Spinal cord (tissue), 10 donors: ENCODE measurements around the gene SCN4A. TPM values are rescaled to one million over a fixed set of nuclear protein-coding genes. Genes with fewer than 3 reads are reported as not detected.
"Not testable (repeated sequence)": the region's sequence is repeated elsewhere in the genome, so short reads cannot be mapped to it uniquely, and the experiment has no call there.

Experiments
- DNase-seq, 6 donors: peaks; one replicate each; pipeline versions ENCODE4 v3.0.0 to v3.0.0-alpha.2; 2013 to 2015; ENCODE audit warnings: low spot score in 6 of 6, low read depth in 4 of 6
- H3K27ac ChIP-seq: one replicate; pipeline ENCODE4 v1.5.1; 2013; ENCODE audit warnings: low read depth, low read length, control low read depth
- H3K27me3 ChIP-seq: one replicate; pipeline ENCODE4 v1.6.1; 2013; ENCODE audit warnings: low read length; ENCODE audit not compliant: control insufficient read depth, insufficient read depth
- H3K36me3 ChIP-seq: one replicate; pipeline ENCODE4 v1.6.1; 2013; ENCODE audit warnings: low read length; ENCODE audit not compliant: control insufficient read depth, insufficient read depth
- H3K4me1 ChIP-seq: one replicate; pipeline ENCODE4 v1.6.1; 2013; ENCODE audit warnings: low read length; ENCODE audit not compliant: control insufficient read depth, insufficient read depth
- H3K4me3 ChIP-seq: one replicate; pipeline ENCODE4 v1.5.1; 2013; ENCODE audit warnings: low read depth, low read length, control low read depth
- H3K9me3 ChIP-seq: one replicate; pipeline ENCODE4 v1.6.1; 2013; ENCODE audit warnings: low read length; ENCODE audit not compliant: control insufficient read depth, insufficient read depth
- WGBS: methylation state at CpG from one replicate; pipeline ENCODE4 v1.1.5; 2013; ENCODE audit warnings: missing lambda C conversion rate; ENCODE audit not compliant: insufficient coverage; 5-methylcytosine and 5-hydroxymethylcytosine counted together
- polyA plus RNA-seq, 2 donors: library from polyadenylated mRNA; unstranded; fragments of 120-200 nt; gene quantifications; one replicate each; pipeline ENCODE4 v1.2.1, GENCODE V29; 2013; ENCODE audit not compliant: insufficient read length in 2 of 2
- small RNA-seq: library from RNA; depleted of rRNA; stranded (forward); fragments of <200 nt; gene quantifications from one replicate; pipeline ENCODE3, GENCODE V24; 2014; ENCODE audit warnings: low replicate concordance
- total RNA-seq, 2 donors: library from RNA; depleted of rRNA in 1 of 2; stranded (reverse); fragments of 120-200 nt in 1 of 2; fragments of >200 nt in 1 of 2; gene quantifications; one replicate each; pipeline versions ENCODE4 v1.2.3 to v1.2.4, GENCODE V29; 2013 to 2014
- donor health status: healthy.

Gene SCN4A
- total and polyA plus RNA-seq, 4 donors, result 0.14 to 0.28 (median 0.18) TPM

DNA sequence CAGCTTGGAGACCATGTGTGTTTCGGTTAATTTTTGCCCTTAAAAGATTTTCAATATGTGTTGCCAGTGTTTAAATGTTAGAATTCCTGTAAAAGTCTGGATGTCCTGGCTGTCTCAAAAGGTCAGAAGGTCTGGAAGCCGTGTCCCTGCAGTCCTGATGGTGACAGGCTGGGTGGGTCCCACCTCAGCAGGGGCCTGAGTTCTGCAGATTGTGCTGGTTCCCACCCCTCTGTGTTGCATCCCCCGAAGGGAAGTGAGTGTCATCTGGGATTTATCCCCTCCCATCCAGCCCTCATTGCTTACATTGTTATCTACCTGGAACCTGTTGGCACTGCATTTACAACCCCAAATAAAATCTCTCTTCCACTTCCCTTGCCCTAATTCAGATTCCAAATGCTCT is 78.7 kb downstream of the SCN4A start:
- 69% methylated on average over 2 of the region's 3 CpGs for WGBS
- not testable (repeated sequence) for H3K4me1 ChIP-seq, H3K4me3 ChIP-seq

DNA sequence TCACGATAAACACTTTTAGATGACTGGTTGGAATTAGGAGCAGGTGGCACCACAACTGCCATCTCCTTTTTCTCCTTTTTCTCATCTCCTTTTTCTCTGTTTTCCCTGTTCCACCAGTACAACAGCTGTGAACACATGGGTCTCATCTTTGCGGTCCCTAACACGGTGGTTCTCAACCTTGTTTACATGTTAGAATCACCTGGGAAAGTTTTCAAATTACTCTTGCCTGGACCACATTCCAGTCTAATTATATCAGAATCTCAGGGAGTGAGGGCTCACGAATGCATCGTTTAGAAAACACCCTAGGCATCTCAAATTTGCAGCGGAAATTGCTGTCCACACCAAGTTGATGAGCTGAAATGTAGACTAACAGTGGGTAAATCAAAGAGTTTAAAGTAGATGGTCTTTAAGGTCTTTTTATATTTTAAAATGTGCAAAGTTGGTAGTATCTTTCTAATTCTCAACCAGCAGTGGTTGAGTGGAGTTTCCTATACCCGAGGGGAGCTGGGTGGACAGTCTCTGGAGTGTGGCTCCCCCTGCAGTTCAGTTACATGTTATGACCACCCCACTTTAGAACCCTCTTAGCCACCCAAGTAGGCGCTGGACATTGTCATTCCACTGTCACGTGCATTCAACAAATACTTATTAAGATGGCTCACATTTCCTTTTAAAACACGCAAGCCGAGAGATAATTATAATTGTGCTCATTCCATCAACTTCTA is 80.2 kb downstream of the SCN4A start:
- not testable (repeated sequence) for H3K4me1 ChIP-seq, H3K36me3 ChIP-seq, H3K4me3 ChIP-seq, H3K27me3 ChIP-seq, H3K9me3 ChIP-seq, H3K27ac ChIP-seq, DNase-seq
- WGBS, result no CpG with 5 or more reads among the region's 11 CpGs

More for the DNA sequence above, 78.7 kb downstream of the SCN4A start:
- not testable (repeated sequence) for H3K27me3 ChIP-seq, H3K36me3 ChIP-seq, DNase-seq, H3K9me3 ChIP-seq, H3K27ac ChIP-seq

DNA sequence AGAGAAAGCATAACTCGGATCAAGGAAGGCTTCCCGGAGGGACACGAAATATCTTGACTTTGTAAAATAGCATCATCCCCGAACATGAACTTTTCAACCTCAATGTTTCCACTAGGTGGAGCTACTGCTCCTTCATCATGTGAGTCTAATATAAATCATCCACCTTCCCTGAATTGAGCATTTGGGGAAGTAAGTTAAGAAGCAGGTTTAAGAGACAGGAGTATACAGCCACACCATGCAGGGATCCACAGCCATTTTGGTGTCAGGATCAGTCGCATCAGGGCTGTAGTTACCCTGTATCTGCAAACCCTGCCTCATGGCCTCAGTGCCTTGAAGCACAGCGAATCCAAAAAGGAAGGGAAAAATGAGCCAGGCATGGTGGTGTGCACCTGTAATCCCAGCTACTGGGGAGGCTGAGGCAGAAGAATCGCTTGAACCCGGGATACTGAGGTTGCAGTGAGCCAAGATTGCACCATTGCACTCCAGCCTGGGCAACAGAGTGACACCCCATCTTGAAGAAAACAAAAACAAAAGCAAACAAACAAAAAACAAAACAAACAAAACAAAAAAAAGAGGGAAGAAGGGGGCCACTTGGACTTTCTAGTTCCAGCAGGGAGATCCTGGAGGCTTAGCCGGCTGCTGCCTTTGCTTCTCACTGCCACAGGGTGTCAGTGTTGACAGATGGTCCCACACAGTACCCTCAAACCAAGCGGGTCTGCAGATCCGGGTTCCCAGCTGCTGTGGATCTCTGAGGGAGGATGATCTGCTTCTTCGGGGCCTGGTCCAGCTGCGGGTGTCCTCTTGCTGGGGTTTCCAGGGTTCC is 83.5 kb downstream of the SCN4A start:
- H3K4me3 ChIP-seq, H3K27ac ChIP-seq, H3K4me1 ChIP-seq, H3K27me3 ChIP-seq, H3K36me3 ChIP-seq, H3K9me3 ChIP-seq: not testable (repeated sequence)
- WGBS, result 35% methylated on average over 2 of the region's 13 CpGs
- DNase-seq, result peak in 2 of 6 donors; percentile 47 to 84

Small RNA genes lying within 50 kb of the gene (small RNA-seq; reads per million reads assigned to genes)
- gene AC127029.1 (not detected), gene GH1 (not detected)

Other genes with a start within 250 kb of the SCN4A start
- 10 to 100 TPM; 39.9 to 40.2 TPM for gene STRADA, start 231.1 kb downstream of the SCN4A start, total RNA-seq
- gene STRADA, start 231.1 kb downstream of the SCN4A start, polyA plus RNA-seq, result 100 to 1,000 TPM in 1 of 2 donors, 10 to 100 TPM in 1; 73.2 to 108 TPM
- gene CCDC47, start 199.3 kb downstream of the SCN4A start, total RNA-seq, result 10 to 100 TPM; 74.9 to 75.6 TPM
- 10 to 100 TPM; 68.9 to 85.7 TPM for gene CCDC47, start 199.3 kb downstream of the SCN4A start, polyA plus RNA-seq
- 100 to 1,000 TPM in 1 of 2 donors, 10 to 100 TPM in 1; 90.1 to 101 TPM for gene DDX42, start 198.7 kb downstream of the SCN4A start, total RNA-seq
- gene DDX42, start 198.7 kb downstream of the SCN4A start, polyA plus RNA-seq, result 100 to 1,000 TPM; 113 to 114 TPM
- gene PSMC5, start 145.5 kb downstream of the SCN4A start, total RNA-seq, result 10 to 100 TPM; 37.4 to 52.9 TPM
- gene PSMC5, start 145.5 kb downstream of the SCN4A start, polyA plus RNA-seq, result 100 to 1,000 TPM; 182 to 193 TPM
- 10 to 100 TPM; 26.1 to 42.2 TPM for gene FTSJ3, start 145.3 kb downstream of the SCN4A start, total RNA-seq
- 10 to 100 TPM; 37.5 to 49.8 TPM for gene FTSJ3, start 145.3 kb downstream of the SCN4A start, polyA plus RNA-seq
- 10 to 100 TPM; 28.1 to 52.3 TPM for gene SMARCD2, start 130.2 kb downstream of the SCN4A start, total RNA-seq
- 10 to 100 TPM; 24.4 to 36.6 TPM for gene SMARCD2, start 130.2 kb downstream of the SCN4A start, polyA plus RNA-seq
- 1 to 10 TPM in 1 of 2 donors, not detected in 1; 7.2 TPM for gene CSH2, start 99.2 kb downstream of the SCN4A start, total RNA-seq
- gene CSH2, start 99.2 kb downstream of the SCN4A start, polyA plus RNA-seq, result 1 to 10 TPM in 1 of 2 donors, under 1 TPM in 1; 0.47 to 5.5 TPM
- gene GH2, start 91.0 kb downstream of the SCN4A start, total RNA-seq, result under 1 TPM in 1 of 2 donors, not detected in 1; 0.44 TPM
- gene GH2, start 91.0 kb downstream of the SCN4A start, polyA plus RNA-seq, result not detected
- 10 to 100 TPM in 1 of 2 donors, not detected in 1; 18.1 TPM for gene CSH1, start 76.3 kb downstream of the SCN4A start, total RNA-seq
- 1 to 10 TPM; 1.3 to 5.2 TPM for gene CSH1, start 76.3 kb downstream of the SCN4A start, polyA plus RNA-seq
- gene CSHL1, start 61.7 kb downstream of the SCN4A start, total RNA-seq, result 1 to 10 TPM in 1 of 2 donors, not detected in 1; 1.0 TPM
- gene CSHL1, start 61.7 kb downstream of the SCN4A start, polyA plus RNA-seq, result not detected
- gene GH1, start 54.1 kb downstream of the SCN4A start, total RNA-seq, result 1 to 10 TPM in 1 of 2 donors, not detected in 1; 5.5 TPM
- gene GH1, start 54.1 kb downstream of the SCN4A start, polyA plus RNA-seq, result not detected
- gene CD79B, start 40.6 kb downstream of the SCN4A start, total RNA-seq, result 1 to 10 TPM; 1.1 to 1.2 TPM
- under 1 TPM; 0.36 TPM for gene CD79B, start 40.6 kb downstream of the SCN4A start, polyA plus RNA-seq
- gene PRR29, start 25.4 kb upstream of the SCN4A start, total RNA-seq, result 10 to 100 TPM in 1 of 2 donors, 1 to 10 TPM in 1; 2.8 to 13.4 TPM
- gene PRR29, start 25.4 kb upstream of the SCN4A start, polyA plus RNA-seq, result 10 to 100 TPM; 12.3 to 17.7 TPM
- gene ICAM2, start 47.7 kb upstream of the SCN4A start, total RNA-seq, result 10 to 100 TPM; 10.1 to 37.0 TPM
- 10 to 100 TPM; 15.6 to 21.0 TPM for gene ICAM2, start 47.7 kb upstream of the SCN4A start, polyA plus RNA-seq
- gene ERN1, start 157.2 kb upstream of the SCN4A start, total RNA-seq, result 1 to 10 TPM; 6.3 to 6.9 TPM
- gene ERN1, start 157.2 kb upstream of the SCN4A start, polyA plus RNA-seq, result 1 to 10 TPM; 4.0 to 5.6 TPM